ENCODE data around the gene RAD51B. TPM values are rescaled to one million over a fixed set of nuclear protein-coding genes. Genes with fewer than 3 reads are reported as not detected.

The RAD51B gene
- total RNA-seq, 2 donors from 2014 or later = 31.1 to 67.3 TPM

DNA sequence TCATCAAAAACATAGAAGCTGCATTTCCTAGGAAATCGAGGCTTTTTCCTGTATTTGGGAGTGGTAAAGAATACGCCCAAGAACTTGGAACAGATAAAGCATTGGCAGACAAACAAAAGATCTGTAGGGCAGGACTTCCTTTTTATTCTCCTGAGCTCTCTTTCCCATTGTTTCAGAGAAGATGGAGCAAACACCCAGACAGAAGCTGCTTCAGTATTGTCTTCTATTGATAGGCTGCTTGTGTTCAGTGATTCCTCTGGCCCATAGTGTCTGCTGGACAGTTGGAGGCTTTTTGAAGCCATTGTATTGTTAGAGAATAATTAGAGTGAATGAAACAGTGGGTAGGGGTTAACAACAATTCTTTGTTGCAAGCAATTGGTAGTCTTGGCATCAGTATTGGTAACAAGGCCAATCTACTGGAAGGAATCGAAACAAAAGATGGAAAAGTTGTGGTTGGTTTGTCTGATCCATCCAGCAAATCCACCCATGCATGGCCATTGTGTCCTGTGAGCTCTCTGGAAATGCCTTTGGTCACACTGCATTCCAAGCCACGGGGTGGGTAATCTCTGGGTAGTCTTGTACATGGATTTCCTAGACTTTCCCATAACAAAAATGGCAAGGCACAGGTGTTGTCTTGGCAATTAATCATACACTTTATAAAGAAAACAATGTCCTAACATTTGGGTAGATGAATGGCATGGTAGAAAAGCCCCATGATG is 424.8 kb downstream of the RAD51B start:
- Mint-ChIP-seq H3K4me3 (no peak overlapping the region), H3K27me3 (no peaks in the 10 kb centered on the region), H3K4me1 (ENCODE audit: low read depth in 2 of 2) (peaks cover 26 to 28% of the 10 kb centered on the region in 2 donors), H3K36me3 (no peaks in the 10 kb centered on the region), H3K27ac (peak overlapping the region in 1 of 2 donors; percentile 27), H3K9me3 (no peaks in the 10 kb centered on the region)
- DNase-seq (ENCODE audit: low spot score) (no peak), ATAC-seq (no peak)

DNA sequence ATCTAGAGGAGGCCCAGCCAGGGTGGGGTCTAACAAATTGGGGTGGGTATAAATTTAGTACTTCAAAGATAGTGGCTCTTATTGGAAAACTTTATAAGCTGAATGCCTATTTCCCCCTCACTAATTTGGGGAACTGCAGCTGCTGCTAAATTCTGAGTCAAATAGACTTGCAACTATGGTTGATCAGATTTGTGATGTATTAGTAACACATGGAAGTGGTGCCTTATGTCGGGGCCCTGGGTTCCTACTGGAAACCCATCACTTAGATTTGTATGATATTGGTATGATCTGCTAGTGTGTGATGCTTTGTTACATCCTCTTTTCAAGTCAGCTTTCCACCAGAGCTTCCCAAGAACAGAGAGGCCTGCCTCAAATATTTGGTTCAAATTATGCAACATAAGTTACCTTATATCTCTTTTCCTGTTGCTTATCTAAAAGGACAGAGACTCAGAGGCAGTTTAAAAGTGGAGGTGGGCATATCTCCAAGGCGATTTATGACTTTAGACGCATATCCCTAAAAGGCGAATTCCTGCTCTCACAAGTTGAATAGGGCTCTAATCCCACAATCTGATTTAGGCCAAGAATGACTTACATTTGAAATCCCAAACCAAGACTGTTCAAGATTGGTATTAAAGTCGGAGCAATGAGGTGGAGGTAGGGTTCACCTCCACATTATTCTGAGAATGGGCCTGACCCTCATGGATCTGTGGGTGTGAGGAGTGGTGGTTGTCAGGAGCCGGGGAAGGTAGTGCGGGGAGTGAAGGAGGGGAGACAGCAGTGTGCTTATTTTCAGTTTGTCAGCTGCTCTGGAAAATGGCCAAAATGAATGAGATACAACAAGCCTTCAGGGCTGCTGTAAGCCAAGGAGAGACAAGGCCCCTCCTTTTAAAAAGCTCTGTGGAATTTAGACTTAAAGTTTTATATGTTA is 425.8 kb downstream of the RAD51B start:
- H3K27me3 Mint-ChIP-seq = no peaks in the 10 kb centered on the region
- no peaks in the 10 kb centered on the region for H3K36me3 Mint-ChIP-seq

DNA sequence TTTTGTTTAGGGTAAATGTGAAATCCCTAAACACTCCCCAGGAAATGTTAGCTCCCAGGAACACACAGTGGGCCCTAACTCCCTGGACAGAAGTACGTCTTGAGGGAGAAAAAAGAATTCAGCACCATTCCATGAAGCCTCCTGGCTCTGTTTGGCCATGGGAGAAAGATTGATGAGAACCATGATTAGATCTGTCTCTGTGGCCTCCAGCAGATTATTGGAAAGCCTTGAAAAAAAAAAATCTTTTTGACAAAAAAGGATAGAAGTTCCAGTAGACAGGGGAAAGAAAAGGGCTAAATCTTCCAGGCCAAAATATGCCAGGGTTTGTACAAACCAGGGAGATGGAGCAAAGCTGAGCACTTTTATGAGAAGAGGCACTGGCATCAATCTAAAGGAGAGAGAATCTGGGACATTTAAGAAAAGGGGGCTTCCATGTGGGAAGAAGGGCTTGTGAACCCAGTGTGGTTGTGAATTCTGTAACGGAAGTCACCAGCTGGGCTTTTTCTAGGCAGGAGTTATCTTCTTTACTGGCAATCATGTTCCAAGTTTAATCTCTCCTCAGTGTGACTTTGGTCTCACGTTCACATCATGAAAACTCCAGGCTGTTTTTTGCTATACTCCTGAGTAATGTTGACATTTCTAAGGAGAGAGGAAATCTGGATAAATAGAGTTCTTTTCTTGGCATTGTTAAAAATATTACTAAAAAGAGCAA is 426.7 kb downstream of the RAD51B start:
- no peaks in the 10 kb centered on the region for H3K36me3 Mint-ChIP-seq
- H3K27me3 Mint-ChIP-seq = no peaks in the 10 kb centered on the region
- ATAC-seq (no peak), DNase-seq (ENCODE audit: low spot score) (no peak)
- peak overlapping the region; percentile 36 to 52 for H3K27ac Mint-ChIP-seq
- H3K9me3 Mint-ChIP-seq = no peaks in the 10 kb centered on the region
- no peak overlapping the region for H3K4me3 Mint-ChIP-seq
- peaks cover 31 to 39% of the 10 kb centered on the region in 2 donors for H3K4me1 Mint-ChIP-seq (ENCODE audit: low read depth in 2 of 2)

More for the DNA sequence above, 425.8 kb downstream of the RAD51B start:
- DNase-seq (ENCODE audit: low spot score) (no peak), ATAC-seq (no peak)
- Mint-ChIP-seq H3K9me3 (no peaks in the 10 kb centered on the region), H3K4me3 (no peak overlapping the region), H3K27ac (peak overlapping the region; percentile 46 to 52), H3K4me1 (ENCODE audit: low read depth in 2 of 2) (peaks cover 31 to 37% of the 10 kb centered on the region in 2 donors)

DNA sequence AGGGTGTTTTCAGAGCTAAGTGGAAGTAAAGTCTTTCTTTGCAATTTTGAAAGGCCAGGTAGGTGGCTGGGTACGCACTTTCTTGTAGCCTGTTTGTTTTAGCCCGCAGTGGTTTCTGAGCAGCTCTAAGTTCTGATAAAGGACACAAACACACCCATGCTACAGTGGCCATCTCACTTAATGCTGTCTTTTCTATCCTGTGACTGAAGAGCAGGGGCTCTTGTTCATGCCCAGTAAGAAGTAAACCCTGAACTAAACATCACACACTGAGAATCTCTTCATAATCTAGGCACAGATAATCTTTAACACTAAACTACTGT is 427.2 kb downstream of the RAD51B start:
- no peaks in the 10 kb centered on the region for H3K27me3 Mint-ChIP-seq
- H3K36me3 Mint-ChIP-seq = no peaks in the 10 kb centered on the region
- no peak overlapping the region for H3K4me3 Mint-ChIP-seq
- peaks cover 34 to 44% of the 10 kb centered on the region in 2 donors for H3K4me1 Mint-ChIP-seq (ENCODE audit: low read depth in 2 of 2)
- ATAC-seq (no peak), DNase-seq (ENCODE audit: low spot score) (no peak)
- peak overlapping the region; percentile 36 to 52 for H3K27ac Mint-ChIP-seq
- no peaks in the 10 kb centered on the region for H3K9me3 Mint-ChIP-seq

- Mint-ChIP-seq H3K27me3 (no peaks in the 10 kb centered on the region), H3K27ac (peak overlapping the region; percentile 36 to 52), H3K36me3 (no peaks in the 10 kb centered on the region), H3K4me1 (ENCODE audit: low read depth in 2 of 2) (peaks cover 35 to 45% of the 10 kb centered on the region in 2 donors), H3K4me3 (no peak overlapping the region), H3K9me3 (no peaks in the 10 kb centered on the region)
- no peak for ATAC-seq
- no peak for DNase-seq (ENCODE audit: low spot score)
These were observed 427.7 kb downstream of the RAD51B start for GRCh38 chr14:68247274-68247673.

DNA sequence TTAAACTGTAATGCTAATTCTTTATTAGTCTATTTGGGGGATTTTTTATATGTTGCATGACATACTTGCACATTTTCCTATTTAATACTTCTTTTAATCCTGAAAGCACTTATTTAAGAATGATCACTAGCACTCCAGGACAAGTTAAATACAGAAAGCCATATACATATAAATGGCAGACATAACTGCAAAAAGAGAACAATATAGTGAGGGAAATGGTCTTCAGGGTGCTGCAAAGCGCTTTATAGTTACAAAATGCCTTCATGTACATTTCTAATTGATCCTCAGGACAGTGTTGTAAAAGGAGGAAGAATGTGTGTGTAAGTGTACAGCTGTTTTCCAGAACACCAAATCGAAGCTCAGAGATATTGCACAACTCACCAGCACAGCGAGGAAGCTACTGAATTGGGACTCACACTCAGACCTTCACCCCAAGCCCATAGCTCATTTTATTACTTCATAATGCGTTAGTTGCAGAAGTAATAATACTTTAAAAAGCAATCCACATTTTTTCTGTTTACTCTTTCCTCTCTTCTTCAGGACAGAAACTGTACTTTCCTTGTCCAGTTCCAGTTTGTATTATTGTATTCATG is 428.2 kb downstream of the RAD51B start:
- peaks cover 35 to 45% of the 10 kb centered on the region in 2 donors for H3K4me1 Mint-ChIP-seq (ENCODE audit: low read depth in 2 of 2)
- ATAC-seq (no peak), DNase-seq (ENCODE audit: low spot score) (no peak)
- no peaks in the 10 kb centered on the region for H3K36me3 Mint-ChIP-seq
- no peak overlapping the region for H3K4me3 Mint-ChIP-seq
- H3K27ac Mint-ChIP-seq = peak overlapping the region; percentile 52 to 65
- no peaks in the 10 kb centered on the region for H3K27me3 Mint-ChIP-seq
- H3K9me3 Mint-ChIP-seq = no peaks in the 10 kb centered on the region

DNA sequence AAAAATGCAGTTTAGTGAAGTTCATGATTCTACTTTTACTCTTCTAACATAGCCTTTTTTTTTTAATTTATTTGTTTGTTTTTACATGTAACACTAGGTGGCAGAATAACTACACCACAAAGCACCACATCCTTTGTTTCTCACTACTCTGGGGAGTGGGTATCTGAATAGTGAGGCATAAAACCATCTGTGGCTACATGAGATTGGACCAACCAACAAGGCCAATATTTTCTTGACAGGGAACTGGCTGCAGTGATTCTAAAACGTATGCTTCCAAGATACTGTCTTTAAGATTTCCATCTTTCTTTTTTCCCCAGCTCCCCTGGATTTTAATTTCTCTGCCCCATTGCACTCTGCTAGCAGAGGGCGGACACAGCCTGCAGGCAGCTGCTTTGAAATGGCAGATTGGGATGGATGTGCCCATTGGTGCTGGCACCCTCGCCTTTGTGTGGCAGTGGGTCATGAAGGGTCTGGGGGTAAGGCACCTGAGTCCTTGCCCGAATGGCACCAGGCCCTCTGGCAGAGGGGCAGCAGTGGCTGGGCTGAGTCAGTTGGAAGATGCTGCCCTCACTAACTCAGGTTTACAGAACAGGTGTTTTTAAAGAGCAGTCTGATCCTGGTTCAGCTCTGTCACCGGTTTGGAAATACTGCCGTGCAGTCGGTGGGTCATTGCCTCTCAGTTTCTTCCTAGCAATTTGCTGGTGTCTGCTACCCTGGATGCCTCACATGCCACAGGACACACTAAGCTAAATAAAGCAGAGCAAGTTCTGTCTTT is 429.1 kb downstream of the RAD51B start:
- peaks cover 31 to 41% of the 10 kb centered on the region in 2 donors for H3K4me1 Mint-ChIP-seq (ENCODE audit: low read depth in 2 of 2)
- ATAC-seq (peak in 1 of 2 donors; percentile 59), DNase-seq (ENCODE audit: low spot score) (no peak)

GRCh38 chr14:68249661-68250451 is 430.3 kb downstream of the RAD51B start:
- Mint-ChIP-seq H3K4me1 (ENCODE audit: low read depth in 2 of 2) (peaks cover 25 to 35% of the 10 kb centered on the region in 2 donors), H3K27ac (peak overlapping the region in 1 of 2 donors; percentile 52), H3K9me3 (no peaks in the 10 kb centered on the region), H3K27me3 (no peaks in the 10 kb centered on the region), H3K4me3 (no peak overlapping the region), H3K36me3 (no peaks in the 10 kb centered on the region)
- DNase-seq (ENCODE audit: low spot score) (no peak), ATAC-seq (no peak)

More for the DNA sequence above, 429.1 kb downstream of the RAD51B start:
- Mint-ChIP-seq H3K27ac (peak overlapping the region; percentile 52 to 65), H3K9me3 (no peaks in the 10 kb centered on the region), H3K4me3 (no peak overlapping the region), H3K36me3 (no peaks in the 10 kb centered on the region), H3K27me3 (no peaks in the 10 kb centered on the region)

DNA sequence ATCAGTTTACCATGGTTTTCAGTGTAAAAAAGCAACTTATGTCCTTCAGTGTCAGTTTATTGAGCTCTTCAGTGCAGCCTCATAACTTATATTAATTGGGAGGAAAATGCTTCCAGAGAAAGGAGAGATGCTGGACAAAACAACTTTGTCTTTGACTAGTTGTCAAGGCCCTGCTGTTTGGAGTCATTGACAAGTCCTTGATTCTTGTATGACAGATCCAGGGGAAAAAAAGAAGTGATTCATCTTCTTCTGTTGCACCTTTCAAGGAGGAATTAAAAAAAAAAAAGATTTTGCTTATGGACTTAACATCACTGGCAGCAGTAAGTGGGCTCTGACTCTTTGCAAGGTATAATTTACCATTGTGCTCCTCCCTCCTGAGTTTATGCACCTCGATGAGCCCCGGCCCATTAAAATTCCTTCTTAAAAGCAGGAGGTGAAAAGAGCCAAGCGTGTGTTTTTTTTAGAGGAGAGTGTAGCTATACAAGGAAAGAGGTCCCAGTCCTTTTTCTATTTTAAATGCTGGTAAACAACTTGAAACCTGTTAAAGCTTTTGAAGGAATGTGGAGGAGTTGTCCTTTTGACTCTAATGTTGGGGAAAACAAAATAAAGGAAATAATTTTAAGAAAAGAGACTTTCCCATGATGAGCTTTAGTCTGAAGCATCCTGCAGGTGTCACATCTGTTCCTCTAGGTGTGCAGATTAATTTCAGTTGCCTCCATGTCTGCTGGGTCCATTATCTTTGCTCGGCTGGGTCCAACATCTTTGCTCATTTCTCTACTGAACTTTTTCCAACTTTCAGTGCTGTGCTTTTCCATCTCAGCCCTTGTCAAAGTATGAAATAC is 431.6 kb downstream of the RAD51B start:
- no peak for DNase-seq (ENCODE audit: low spot score)
- H3K27ac Mint-ChIP-seq = peak overlapping the region in 1 of 2 donors; percentile 52
- no peak for ATAC-seq
- no peaks in the 10 kb centered on the region for H3K27me3 Mint-ChIP-seq
- peaks cover 23 to 35% of the 10 kb centered on the region in 2 donors for H3K4me1 Mint-ChIP-seq (ENCODE audit: low read depth in 2 of 2)
- no peaks in the 10 kb centered on the region for H3K9me3 Mint-ChIP-seq
- no peaks in the 10 kb centered on the region for H3K36me3 Mint-ChIP-seq
- no peak overlapping the region for H3K4me3 Mint-ChIP-seq

DNA sequence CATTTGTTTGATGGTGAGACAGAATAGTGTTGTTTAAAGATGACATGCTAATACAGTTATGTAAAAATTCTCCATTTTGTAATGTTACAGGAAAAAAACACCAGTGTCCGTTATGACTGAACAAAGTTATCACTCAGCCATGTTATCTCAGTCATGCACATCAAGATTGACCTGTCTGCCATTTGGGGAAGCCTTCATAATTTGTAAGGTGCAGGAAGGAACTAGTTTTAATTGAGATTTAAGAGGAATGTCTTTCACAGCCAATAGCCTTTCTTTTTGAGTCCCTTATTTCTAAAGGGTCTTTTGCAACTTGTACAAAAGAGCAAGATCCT is 432.2 kb downstream of the RAD51B start:
- peak overlapping the region in 1 of 2 donors; percentile 52 for H3K27ac Mint-ChIP-seq
- H3K4me3 Mint-ChIP-seq = no peak overlapping the region
- H3K4me1 Mint-ChIP-seq (ENCODE audit: low read depth in 2 of 2) = peaks cover 23 to 34% of the 10 kb centered on the region in 2 donors
- DNase-seq (ENCODE audit: low spot score) (no peak), ATAC-seq (no peak)
- no peaks in the 10 kb centered on the region for H3K9me3 Mint-ChIP-seq
- H3K27me3 Mint-ChIP-seq = no peaks in the 10 kb centered on the region
- no peaks in the 10 kb centered on the region for H3K36me3 Mint-ChIP-seq

GRCh38 chr14:68253160-68253780 is 433.7 kb downstream of the RAD51B start:
- no peak overlapping the region for H3K4me3 Mint-ChIP-seq
- H3K27ac Mint-ChIP-seq = no peak overlapping the region
- no peak for ATAC-seq
- H3K27me3 Mint-ChIP-seq = no peaks in the 10 kb centered on the region
- H3K36me3 Mint-ChIP-seq = no peaks in the 10 kb centered on the region
- H3K4me1 Mint-ChIP-seq (ENCODE audit: low read depth in 2 of 2) = peaks cover 17 to 24% of the 10 kb centered on the region in 2 donors
- no peak for DNase-seq (ENCODE audit: low spot score)
- no peaks in the 10 kb centered on the region for H3K9me3 Mint-ChIP-seq
